Keratinocyte (primary cell): Measurements from ENCODE around the gene BNIP5. TPM values are rescaled to one million over a fixed set of nuclear protein-coding genes. Genes with fewer than 3 reads are reported as not detected.

Experiments used
- DNase-seq: peaks from one replicate; pipeline ENCODE4 v3.0.0-alpha.2; 2011; ENCODE audit warnings: low read depth, missing footprints, low spot score
- FAIRE-seq: peaks from 2 replicates; lab custom pipeline; 2011; peaks lifted over from hg19 to GRCh38; lab: Jason Lieb, UNC
- H2AFZ ChIP-seq: 2 replicates; pipeline ENCODE4 v1.6.0; 2012; ENCODE audit warnings: low read length, control low read depth, inconsistent platforms; ENCODE audit not compliant: control insufficient read depth
- H3K27ac ChIP-seq: 2 replicates; pipeline ENCODE4 v1.5.1; 2011; ENCODE audit warnings: low read length; ENCODE audit not compliant: control insufficient read depth, insufficient read depth
- H3K27me3 ChIP-seq: 3 replicates; pipeline ENCODE4 v1.6.0; 2011; ENCODE audit warnings: low read length; ENCODE audit not compliant: control insufficient read depth, insufficient read depth; ENCODE audit errors: extremely low read depth
- H3K36me3 ChIP-seq, 2 experiments: 2 replicates in 1 of 2; 3 replicates in 1 of 2; pipeline ENCODE4 v1.5.1; 2011; ENCODE audit warnings: low read length in 2 of 2, mild to moderate bottlenecking in 1 of 2; ENCODE audit not compliant: control insufficient read depth in 2 of 2, insufficient read depth in 2 of 2; ENCODE audit errors: extremely low read depth in 1 of 2
- H3K4me1 ChIP-seq: 3 replicates; pipeline ENCODE4 v1.5.1; 2011; ENCODE audit warnings: low read length; ENCODE audit not compliant: control insufficient read depth, insufficient read depth; ENCODE audit errors: extremely low read depth
- H3K4me2 ChIP-seq: 3 replicates; pipeline ENCODE4 v1.6.0; 2011; ENCODE audit warnings: low read depth, low read length; ENCODE audit not compliant: control insufficient read depth, insufficient read depth; ENCODE audit errors: extremely low read depth
- H3K4me3 ChIP-seq, 3 experiments: fragments of 200-600 bp in 1 of 3; sonication (generic) in 1 of 3; 2 replicates in 2 of 3; 3 replicates in 1 of 3; pipeline ENCODE4 v1.5.1; 2011 to 2016; ENCODE audit warnings: low read length in 3 of 3, mild to moderate bottlenecking in 3 of 3, control low read depth in 2 of 3, inconsistent platforms in 1 of 3, low read depth in 1 of 3, mixed read lengths in 1 of 3, mixed run types in 1 of 3, moderate library complexity in 1 of 3; ENCODE audit not compliant: control insufficient read depth in 2 of 3, insufficient read depth in 2 of 3; ENCODE audit errors: extremely low read depth in 1 of 3
- H3K79me2 ChIP-seq: 2 replicates; pipeline ENCODE4 v1.6.0; 2012; ENCODE audit warnings: low read length; ENCODE audit not compliant: control insufficient read depth, insufficient read depth
- H3K9ac ChIP-seq: 3 replicates; pipeline ENCODE4 v1.6.0; 2011; ENCODE audit warnings: low read length; ENCODE audit not compliant: control insufficient read depth, insufficient read depth; ENCODE audit errors: extremely low read depth
- H3K9me1 ChIP-seq: 3 replicates; pipeline ENCODE4 v1.6.0; 2011; ENCODE audit warnings: low read length; ENCODE audit not compliant: control insufficient read depth, insufficient read depth; ENCODE audit errors: extremely low read depth
- H3K9me3 ChIP-seq: 2 replicates; pipeline ENCODE4 v1.5.1; 2012; ENCODE audit warnings: low read depth, low read length; ENCODE audit not compliant: control insufficient read depth
- H4K20me1 ChIP-seq: 3 replicates; pipeline ENCODE4 v1.6.0; 2011; ENCODE audit warnings: low read length; ENCODE audit not compliant: control insufficient read depth, insufficient read depth; ENCODE audit errors: extremely low read depth
- EZH2 ChIP-seq: IDR thresholded peaks from one replicate; pipeline ENCODE4 v1.6.1; 2012; ENCODE audit warnings: inconsistent platforms, mild to moderate bottlenecking, low read length, moderate library complexity
- dilution Hi-C: fragments of 300-500 bp; cut with MboI; formaldehyde crosslinking; loops from one replicate; pipeline ENCODE4 v1.7.0; 2020; ENCODE audit warnings: low sequenced_read_pairs; ENCODE audit not compliant: extremely low pct_ligation_motif_present
- polyA plus RNA-seq, 5 experiments: library from polyadenylated mRNA; depleted of rRNA in 3 of 5; stranded (reverse) in 3 of 5; stranded (forward) in 1 of 5; unstranded in 1 of 5; fragments of >200 nt; gene quantifications; 1 replicate in 1 of 5; 2 replicates in 3 of 5; 3 replicates in 1 of 5; pipeline versions ENCODE4 v1.2.1 to v1.2.3, GENCODE V29; 2011 to 2012; ENCODE audit warnings: missing spikeins in 2 of 5, low read depth in 1 of 5, low replicate concordance in 1 of 5
- TF ChIP-seq, protein P1 (sequence below), 3 experiments: IDR thresholded peaks in 1 of 3; conservative IDR thresholded peaks in 1 of 3; optimal IDR thresholded peaks in 1 of 3; 2 replicates in 2 of 3; 3 replicates in 1 of 3; pipeline versions ENCODE3 to v1.5.1; 2011; ENCODE audit warnings: low read length in 3 of 3, mild to moderate bottlenecking in 3 of 3, moderate library complexity in 2 of 3, control low read depth in 1 of 3, inconsistent platforms in 1 of 3; ENCODE audit not compliant: insufficient read depth in 2 of 3; ENCODE audit errors: extremely low read depth in 1 of 3

The BNIP5 gene
- polyA plus RNA-seq, 1 donor (not counting 4 experiments of a cell fraction or from before 2014, with no cell fraction given), result not detected

GRCh38 chr6:36269834-36270705 is 66.6 kb downstream of the BNIP5 start, which contains the start of gene PNPLA1:
Gene PNPLA1 (plus strand): TSS chr6:36270060. CDS start chr6:36270460, 400 bp downstream.
- Histone ChIP-seq H3K36me3 (no peaks in the 10 kb centered on the region), H3K4me3 (peak within 1 kb of the TSS; percentile 1 to 32 (median 17)), H3K9ac (peak within 1 kb of the TSS; percentile 23), H4K20me1 (no peaks in the 10 kb centered on the region), H3K4me1 (peaks cover 38% of the 10 kb centered on the region), H3K79me2 (no peaks in the 10 kb centered on the region), H3K27me3 (peaks cover 13% of the 10 kb centered on the region), H2AFZ (peak within 1 kb of the TSS; percentile 74), H3K9me1 (peaks cover 3% of the 10 kb centered on the region), H3K4me2 (peak within 1 kb of the TSS; percentile 72), H3K27ac (no peak within 1 kb of the TSS), H3K9me3 (peaks cover 2% of the 10 kb centered on the region)
- TF ChIP-seq, protein P1, sequence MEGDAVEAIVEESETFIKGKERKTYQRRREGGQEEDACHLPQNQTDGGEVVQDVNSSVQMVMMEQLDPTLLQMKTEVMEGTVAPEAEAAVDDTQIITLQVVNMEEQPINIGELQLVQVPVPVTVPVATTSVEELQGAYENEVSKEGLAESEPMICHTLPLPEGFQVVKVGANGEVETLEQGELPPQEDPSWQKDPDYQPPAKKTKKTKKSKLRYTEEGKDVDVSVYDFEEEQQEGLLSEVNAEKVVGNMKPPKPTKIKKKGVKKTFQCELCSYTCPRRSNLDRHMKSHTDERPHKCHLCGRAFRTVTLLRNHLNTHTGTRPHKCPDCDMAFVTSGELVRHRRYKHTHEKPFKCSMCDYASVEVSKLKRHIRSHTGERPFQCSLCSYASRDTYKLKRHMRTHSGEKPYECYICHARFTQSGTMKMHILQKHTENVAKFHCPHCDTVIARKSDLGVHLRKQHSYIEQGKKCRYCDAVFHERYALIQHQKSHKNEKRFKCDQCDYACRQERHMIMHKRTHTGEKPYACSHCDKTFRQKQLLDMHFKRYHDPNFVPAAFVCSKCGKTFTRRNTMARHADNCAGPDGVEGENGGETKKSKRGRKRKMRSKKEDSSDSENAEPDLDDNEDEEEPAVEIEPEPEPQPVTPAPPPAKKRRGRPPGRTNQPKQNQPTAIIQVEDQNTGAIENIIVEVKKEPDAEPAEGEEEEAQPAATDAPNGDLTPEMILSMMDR (optimal IDR thresholded peaks at IDR 0.05 in 1 of 3, IDR thresholded peaks at IDR 0.05 in 1 of 3, conservative IDR thresholded peaks at IDR 0.05 in 1 of 3; ENCODE audit: extremely low read depth in 1 of 3, insufficient read depth in 2 of 3, low read length in 3 of 3), result no peak
- TF ChIP-seq EZH2, result no peak
- DNase-seq (no peak), FAIRE-seq (no peak)
- dilution Hi-C loops, result no loop called here

DNA sequence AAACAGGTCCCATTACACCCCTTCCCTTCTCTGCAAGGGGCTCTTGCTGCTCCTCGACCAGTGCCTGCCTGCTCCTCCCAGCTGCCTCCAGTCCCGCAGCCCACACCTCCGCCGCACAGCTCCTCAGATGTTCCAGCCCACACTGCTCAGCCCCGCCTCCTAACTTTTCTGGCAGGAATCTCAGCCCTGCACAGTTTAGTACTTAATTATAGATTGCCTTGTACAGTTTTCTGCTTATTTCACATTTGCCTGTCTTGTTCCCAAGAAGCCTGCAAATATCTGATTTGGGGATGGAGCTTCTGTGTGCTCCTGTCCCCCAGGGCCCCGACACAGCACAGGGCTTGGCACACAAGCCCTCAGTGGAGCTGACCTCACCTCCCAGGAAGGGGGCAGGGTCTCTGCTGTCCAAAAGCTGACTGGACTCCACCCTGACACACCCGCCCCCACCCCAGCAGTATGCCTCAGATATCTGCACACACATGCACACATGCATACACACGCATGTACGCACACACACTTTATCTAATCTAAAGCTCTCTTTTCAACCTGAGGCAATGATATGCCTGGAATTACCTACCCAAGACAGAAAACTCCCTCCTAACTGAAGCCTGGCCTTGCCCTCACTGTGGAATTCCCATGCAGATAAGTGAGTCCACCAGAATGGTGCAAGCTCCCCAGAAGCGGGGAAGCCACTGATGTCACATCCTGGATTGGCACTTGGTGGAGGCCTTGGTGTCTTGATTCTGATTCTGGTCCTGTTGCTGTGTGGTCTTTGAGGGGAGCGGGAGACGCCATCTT is 68.0 kb downstream of the BNIP5 start:
- no peak for TF ChIP-seq EZH2
- TF ChIP-seq, protein P1 (optimal IDR thresholded peaks at IDR 0.05 in 1 of 3, IDR thresholded peaks at IDR 0.05 in 1 of 3, conservative IDR thresholded peaks at IDR 0.05 in 1 of 3; ENCODE audit: extremely low read depth in 1 of 3, insufficient read depth in 2 of 3, low read length in 3 of 3), result no peak

More for the DNA sequence above, 68.0 kb downstream of the BNIP5 start:
- Histone ChIP-seq H3K9ac (no peak overlapping the region), H3K9me1 (peaks cover 3% of the 10 kb centered on the region), H3K4me2 (no peak overlapping the region), H4K20me1 (no peaks in the 10 kb centered on the region), H3K27ac (no peak overlapping the region), H3K4me3 (no peak overlapping the region), H3K27me3 (peaks cover 12% of the 10 kb centered on the region), H2AFZ (no peak overlapping the region), H3K9me3 (peaks cover 2% of the 10 kb centered on the region), H3K36me3 (no peaks in the 10 kb centered on the region), H3K79me2 (no peaks in the 10 kb centered on the region), H3K4me1 (peaks cover 38% of the 10 kb centered on the region)
- DNase-seq (no peak), FAIRE-seq (no peak)
- dilution Hi-C loops, result no loop called here
